Dendritic cell treated with granulocyte-macrophage colony-stimulating factor and Interleukin-4, amounts not matched to agents 40 ng/mL and 50 ng/mL, for 4 days (primary cell): Measurements from ENCODE around the gene ASB1.

Experiments used
- H3K27ac Mint-ChIP-seq: one replicate; pipeline ENCODE4 v1.8.0; 2022; ENCODE audit warnings: mild to moderate bottlenecking, mixed read lengths
- H3K27me3 Mint-ChIP-seq: one replicate; pipeline ENCODE4 v1.8.0; 2022; ENCODE audit warnings: mild to moderate bottlenecking, mixed read lengths
- H3K36me3 Mint-ChIP-seq: one replicate; pipeline ENCODE4 v1.8.0; 2022; ENCODE audit warnings: low read depth, mixed read lengths
- H3K4me1 Mint-ChIP-seq: one replicate; pipeline ENCODE4 v1.8.0; 2022; ENCODE audit warnings: low read depth, mixed read lengths
- H3K4me3 Mint-ChIP-seq: one replicate; pipeline ENCODE4 v1.8.0; 2022; ENCODE audit warnings: mild to moderate bottlenecking, moderate library complexity, mixed read lengths
- H3K9me3 Mint-ChIP-seq: one replicate; pipeline ENCODE4 v1.8.0; 2022; ENCODE audit warnings: mixed read lengths
- intact Hi-C: fragments of 100-400 bp; cut with micrococcal nuclease; formaldehyde crosslinking; loops from one replicate; pipeline ENCODE4 v1.15.0; 2022

Gene ASB1

DNA sequence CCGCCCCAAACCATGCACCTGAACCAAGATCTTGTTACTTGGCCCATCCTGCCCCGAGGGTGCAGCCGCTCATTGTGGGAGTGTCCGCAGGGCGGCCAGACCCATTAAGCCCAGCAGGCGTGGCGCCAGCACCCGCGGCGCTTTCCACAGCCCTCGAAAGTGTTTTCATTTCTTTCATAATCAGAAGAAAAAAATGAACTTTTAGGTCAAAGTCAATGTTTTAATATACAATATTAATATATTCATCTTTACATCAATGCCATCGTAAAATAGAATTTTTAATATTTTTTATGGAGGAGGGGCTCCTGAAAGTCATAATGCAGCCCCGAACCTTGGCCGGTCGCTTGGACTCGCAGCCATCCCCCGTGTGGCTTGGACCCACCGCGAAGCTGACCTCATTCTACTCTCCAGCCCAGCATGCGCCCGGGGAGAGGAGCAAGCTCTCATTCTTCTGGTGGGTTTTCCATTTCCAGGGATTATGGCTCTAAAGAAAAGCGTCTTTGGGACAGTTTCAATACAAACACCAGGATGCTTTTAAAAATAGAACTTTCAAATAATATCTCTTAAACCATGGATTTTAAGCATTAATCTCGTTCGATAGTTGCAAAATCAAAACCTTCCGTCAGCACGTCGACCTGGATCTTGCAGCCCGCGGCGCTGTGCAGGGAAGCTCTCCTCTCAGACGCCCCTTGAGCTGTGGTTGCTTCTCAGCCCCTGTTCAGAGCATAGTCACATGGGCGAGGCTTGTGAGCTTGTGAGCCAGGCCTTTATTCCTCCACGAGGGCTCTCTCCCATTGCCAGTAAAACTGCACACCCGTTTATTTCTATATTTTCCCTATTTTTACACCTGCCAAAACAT, 17.2 kb upstream of the ASB1 start:
- H3K4me3 Mint-ChIP-seq = no peak overlapping the region
- H3K4me1 Mint-ChIP-seq = peaks cover 1% of the 10 kb centered on the region
- H3K36me3 Mint-ChIP-seq = no peaks in the 10 kb centered on the region
- intact Hi-C loops = no loop called here
- H3K27me3 Mint-ChIP-seq = no peaks in the 10 kb centered on the region
- no peaks in the 10 kb centered on the region for H3K9me3 Mint-ChIP-seq
- H3K27ac Mint-ChIP-seq = no peak overlapping the region

DNA sequence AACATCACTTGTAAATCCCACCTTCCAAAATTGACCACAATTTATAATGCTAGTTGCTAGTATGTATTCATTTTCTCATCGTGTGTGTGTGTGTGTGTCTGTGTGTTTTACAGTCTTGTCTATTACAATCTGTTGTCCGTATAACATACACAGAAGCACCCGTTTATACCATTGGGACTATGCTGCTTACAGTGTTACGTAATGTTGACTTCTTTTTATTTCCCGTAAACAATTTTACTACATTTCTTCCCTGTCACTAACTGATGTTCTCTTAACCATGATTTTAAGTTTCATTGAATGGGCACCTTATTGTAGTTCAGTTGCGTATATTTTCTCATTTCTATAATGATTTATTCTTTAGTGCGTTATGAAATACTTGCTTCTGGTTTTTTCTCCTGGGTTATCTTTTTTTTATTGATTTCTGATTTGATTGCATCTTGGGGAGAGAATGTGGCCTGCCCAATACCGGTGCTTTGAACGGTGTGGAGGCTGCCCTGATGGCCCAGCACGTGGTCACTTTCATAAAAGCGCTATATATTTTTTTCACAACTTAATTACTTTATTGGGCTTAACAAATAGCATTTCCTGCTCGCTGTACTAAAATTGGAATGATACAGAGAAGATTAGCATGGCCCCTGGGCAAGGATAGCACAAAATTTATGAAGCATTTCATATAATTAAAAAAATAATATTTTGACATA, 14.5 kb upstream of the ASB1 start:
- H3K27ac Mint-ChIP-seq = no peak overlapping the region

DNA sequence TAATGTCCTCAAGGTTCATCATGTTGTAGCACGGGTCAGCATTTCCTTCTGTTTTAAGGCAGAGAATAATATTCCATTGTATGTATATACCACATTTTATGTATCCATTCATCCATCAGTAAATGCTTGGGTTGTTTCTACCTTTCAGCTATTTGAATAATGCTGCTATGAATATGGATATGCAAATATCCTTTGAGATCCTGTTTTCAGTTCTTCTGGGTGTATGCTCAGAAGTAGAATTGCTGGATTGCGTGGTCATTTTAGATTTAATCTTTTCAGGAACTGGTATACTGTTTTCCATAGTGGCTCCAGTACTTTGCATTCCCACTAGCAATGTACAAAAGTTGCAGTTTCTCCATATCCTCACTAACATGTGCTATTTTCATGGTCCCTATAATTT, 13.4 kb upstream of the ASB1 start:
- Mint-ChIP-seq H3K27ac (no peak overlapping the region), H3K4me1 (no peaks in the 10 kb centered on the region), H3K36me3 (no peaks in the 10 kb centered on the region), H3K4me3 (no peak overlapping the region), H3K27me3 (no peaks in the 10 kb centered on the region), H3K9me3 (peaks cover 12% of the 10 kb centered on the region)
- intact Hi-C loops = no loop called here

More for the DNA sequence above, 14.5 kb upstream of the ASB1 start:
- H3K36me3 Mint-ChIP-seq = no peaks in the 10 kb centered on the region
- no peaks in the 10 kb centered on the region for H3K27me3 Mint-ChIP-seq
- intact Hi-C loops = no loop called here
- H3K9me3 Mint-ChIP-seq = peaks cover 12% of the 10 kb centered on the region
- H3K4me1 Mint-ChIP-seq = no peaks in the 10 kb centered on the region
- H3K4me3 Mint-ChIP-seq = no peak overlapping the region

DNA sequence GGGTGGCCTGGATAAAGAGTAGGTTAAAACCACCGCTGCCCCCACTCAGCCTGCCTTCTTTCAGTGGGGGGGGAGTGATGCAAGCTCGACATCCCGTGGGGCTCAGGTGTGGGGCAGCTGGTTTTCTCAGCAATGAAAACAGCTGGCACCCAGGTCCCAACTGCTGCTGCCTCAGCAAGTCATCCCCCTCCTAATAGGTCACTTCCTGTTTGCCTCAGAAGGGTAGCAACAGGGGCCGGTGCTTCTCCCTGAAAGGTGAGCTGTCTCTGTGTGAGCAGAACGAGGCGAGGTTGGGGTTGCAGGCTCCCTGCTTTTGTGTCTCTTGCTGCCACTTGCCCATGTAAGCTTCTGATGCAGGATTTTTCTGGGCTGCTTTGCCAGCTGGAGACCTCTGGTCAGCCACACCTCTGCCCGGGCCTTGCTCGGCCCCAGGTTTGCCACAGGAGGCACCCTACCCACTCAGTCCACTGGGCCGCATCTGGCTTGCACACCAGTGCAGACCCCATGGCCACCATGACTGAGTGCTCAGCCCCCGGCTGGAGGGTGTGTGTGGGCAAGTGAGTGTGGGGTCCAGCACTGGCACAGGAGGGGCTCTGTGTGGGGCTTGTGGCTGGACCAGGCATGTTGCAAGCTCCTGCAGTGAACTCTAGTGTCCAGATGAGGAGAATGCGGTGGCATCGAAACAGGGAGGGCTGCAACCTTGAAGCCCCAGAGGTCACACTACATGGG, 11.5 kb upstream of the ASB1 start:
- H3K27ac Mint-ChIP-seq = no peak overlapping the region
- no peaks in the 10 kb centered on the region for H3K4me1 Mint-ChIP-seq
- no peak overlapping the region for H3K4me3 Mint-ChIP-seq
- H3K36me3 Mint-ChIP-seq = no peaks in the 10 kb centered on the region
- H3K9me3 Mint-ChIP-seq = peaks cover 12% of the 10 kb centered on the region
- intact Hi-C loops = no loop called here
- no peaks in the 10 kb centered on the region for H3K27me3 Mint-ChIP-seq

DNA sequence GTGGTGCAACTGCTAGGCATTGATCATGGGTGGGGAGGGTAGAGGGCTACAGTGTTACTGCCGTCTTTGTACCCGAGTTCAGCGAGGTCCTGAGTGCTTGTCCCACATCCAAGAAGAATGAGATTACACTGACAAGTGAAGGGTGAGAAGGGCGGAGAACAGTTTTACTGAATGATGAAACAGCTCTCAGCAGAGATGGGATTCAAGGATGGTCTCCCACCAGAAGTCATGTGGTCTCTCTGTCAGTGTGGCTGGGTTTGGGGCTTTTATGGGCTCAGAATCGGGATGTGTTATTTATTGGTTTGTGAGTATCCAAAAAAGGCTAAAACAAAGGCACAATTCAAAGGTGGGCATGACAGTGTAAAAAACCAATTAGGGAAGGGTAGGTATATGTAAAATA, 10.8 kb upstream of the ASB1 start:
- Mint-ChIP-seq H3K4me1 (no peaks in the 10 kb centered on the region), H3K27ac (no peak overlapping the region), H3K27me3 (no peaks in the 10 kb centered on the region), H3K9me3 (peaks cover 12% of the 10 kb centered on the region), H3K36me3 (no peaks in the 10 kb centered on the region), H3K4me3 (no peak overlapping the region)
- intact Hi-C loops = no loop called here

DNA sequence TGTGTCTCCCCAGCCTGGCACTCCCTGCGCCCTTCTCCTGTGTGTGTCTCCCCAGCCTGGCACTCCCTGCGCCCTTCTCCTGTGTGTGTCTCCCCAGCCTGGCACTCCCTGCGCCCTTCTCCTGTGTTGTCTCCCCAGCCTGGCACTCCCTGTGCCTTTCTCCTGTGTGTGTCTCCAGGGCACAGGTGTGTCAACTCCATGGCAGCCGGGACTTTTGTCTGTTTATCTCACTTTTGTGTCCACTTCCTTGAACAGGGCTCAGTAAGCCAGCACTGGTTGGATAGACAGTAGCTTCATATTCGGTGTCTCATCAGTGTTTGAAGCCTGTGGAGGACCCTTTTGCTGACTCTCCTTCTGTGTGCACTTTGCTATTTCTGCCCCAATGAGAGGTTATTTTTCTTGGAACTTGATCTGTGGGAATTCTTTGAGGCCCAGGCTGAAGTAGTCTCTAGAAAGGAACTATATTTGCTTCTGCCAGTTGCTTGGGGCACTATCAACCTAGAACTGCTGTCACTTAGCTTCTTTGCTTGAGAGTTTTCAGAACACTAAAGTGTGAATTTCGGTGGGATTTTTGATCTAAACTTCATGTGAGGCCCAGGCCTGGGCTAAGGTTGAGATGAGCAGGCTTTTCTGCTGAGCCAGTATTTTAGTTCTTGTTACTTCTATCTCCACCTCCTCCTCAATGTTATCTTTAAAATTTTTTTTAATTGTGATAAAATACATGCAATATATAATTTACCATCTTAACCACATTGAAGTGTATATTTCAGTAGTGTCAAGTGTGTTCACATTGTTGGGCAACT, 8.3 kb upstream of the ASB1 start:
- intact Hi-C loops = no loop called here
- H3K4me3 Mint-ChIP-seq = no peak overlapping the region
- H3K27ac Mint-ChIP-seq = no peak overlapping the region
- H3K4me1 Mint-ChIP-seq = no peaks in the 10 kb centered on the region
- peaks cover 5% of the 10 kb centered on the region for H3K27me3 Mint-ChIP-seq
- H3K9me3 Mint-ChIP-seq = peaks cover 12% of the 10 kb centered on the region
- no peaks in the 10 kb centered on the region for H3K36me3 Mint-ChIP-seq

DNA sequence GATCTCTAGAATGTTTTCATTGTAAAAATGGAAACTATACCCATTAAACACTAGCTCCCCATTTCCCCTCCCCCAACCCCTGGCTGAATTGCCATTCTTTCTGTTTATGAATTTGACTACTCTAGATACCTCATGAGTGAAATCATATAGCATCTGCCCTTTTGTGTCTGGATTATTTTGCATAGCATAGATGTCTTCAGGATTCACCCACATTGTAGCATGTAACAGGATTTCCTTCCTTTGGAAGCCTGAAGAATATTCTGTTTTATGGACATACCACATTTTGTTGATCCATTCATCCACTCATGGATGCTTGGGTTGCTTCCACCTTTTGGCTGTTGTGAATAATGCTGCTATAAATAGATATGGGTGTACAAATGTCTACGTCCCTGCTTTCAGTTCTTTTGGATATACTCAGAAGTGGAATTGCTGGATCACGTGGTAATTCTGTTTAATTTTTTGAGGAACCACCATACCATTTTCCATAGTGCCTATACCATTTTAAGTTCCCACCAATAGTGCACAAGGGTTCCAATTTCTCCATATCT, 7.7 kb upstream of the ASB1 start:
- no peaks in the 10 kb centered on the region for H3K36me3 Mint-ChIP-seq

DNA sequence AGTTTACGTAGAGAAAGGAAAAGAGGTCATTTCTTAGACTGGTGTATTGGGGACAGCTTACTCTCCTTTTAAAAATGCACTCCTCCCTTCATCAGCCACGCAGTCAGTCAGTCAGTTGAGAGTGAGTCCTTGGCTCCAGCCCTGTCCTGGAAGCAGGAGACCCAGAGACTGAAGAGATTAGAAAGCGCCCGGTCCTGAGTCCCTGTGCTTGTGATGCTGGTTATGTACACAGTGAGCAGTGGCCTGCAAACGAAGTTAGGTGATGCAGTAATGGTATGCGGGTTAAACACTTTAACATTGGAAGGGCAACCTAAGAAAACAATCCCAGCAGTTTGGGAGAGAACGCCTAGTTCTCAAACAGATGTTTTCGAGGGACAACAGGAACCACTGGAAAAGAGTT, 6.3 kb upstream of the ASB1 start:
- H3K27me3 Mint-ChIP-seq = peaks cover 5% of the 10 kb centered on the region
- H3K4me1 Mint-ChIP-seq = peaks cover 2% of the 10 kb centered on the region
- no peak overlapping the region for H3K27ac Mint-ChIP-seq
- H3K4me3 Mint-ChIP-seq = no peak overlapping the region
- no peaks in the 10 kb centered on the region for H3K36me3 Mint-ChIP-seq
- intact Hi-C loops = loop anchor here (10.0 kb wide), 1 partner anchor 46 kb away; no protein-coding TSS in a partner anchor
- H3K9me3 Mint-ChIP-seq = peaks cover 11% of the 10 kb centered on the region

More for the DNA sequence above, 7.7 kb upstream of the ASB1 start:
- H3K9me3 Mint-ChIP-seq = peaks cover 12% of the 10 kb centered on the region
- H3K4me3 Mint-ChIP-seq = no peak overlapping the region
- no peaks in the 10 kb centered on the region for H3K4me1 Mint-ChIP-seq
- H3K27me3 Mint-ChIP-seq = peaks cover 5% of the 10 kb centered on the region
- intact Hi-C loops = no loop called here
- no peak overlapping the region for H3K27ac Mint-ChIP-seq

DNA sequence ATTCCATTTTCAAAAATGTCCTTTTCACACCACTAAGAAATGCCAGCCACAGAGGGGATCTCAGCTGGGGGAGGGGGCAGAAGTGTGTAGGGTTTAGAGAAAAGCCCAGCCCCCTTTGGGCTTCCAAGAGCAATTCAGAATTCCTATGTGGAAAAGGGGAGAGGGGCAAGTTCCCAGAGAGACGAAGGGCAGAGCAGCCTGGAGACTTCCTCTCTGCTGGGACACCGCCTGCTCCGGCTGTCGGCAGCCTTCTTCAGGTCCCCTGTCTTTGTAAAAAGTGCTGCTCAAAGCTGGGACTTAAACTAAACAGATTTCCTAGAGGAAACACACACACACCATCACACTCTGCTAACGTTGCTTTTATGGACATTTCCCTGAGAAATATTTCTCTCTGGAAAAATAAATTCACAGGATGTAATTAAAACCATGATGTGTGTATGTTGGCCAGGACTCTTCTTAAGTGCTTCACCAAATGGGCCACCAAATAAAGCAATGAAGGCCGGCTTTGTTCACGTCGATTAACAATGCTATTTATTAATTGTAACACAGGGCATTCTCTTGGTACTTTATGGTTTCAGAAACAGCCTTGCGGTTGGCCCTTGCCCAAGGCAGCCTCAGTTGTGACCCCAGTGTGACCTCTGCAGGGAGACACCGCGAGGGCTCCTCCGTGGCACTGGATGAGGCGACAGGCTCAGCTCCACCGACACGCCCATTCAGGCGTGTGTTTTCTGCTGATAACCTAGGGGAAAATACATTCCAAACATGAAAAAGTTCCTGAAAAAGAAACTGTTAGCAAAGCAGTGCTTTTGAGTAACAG, 5.6 kb upstream of the ASB1 start:
- Mint-ChIP-seq H3K9me3 (peaks cover 4% of the 10 kb centered on the region), H3K27ac (no peak overlapping the region), H3K27me3 (peaks cover 6% of the 10 kb centered on the region), H3K36me3 (no peaks in the 10 kb centered on the region), H3K4me1 (peaks cover 8% of the 10 kb centered on the region), H3K4me3 (no peak overlapping the region)
- intact Hi-C loops = loop anchor here (10.0 kb wide), 1 partner anchor 46 kb away; no protein-coding TSS in a partner anchor

DNA sequence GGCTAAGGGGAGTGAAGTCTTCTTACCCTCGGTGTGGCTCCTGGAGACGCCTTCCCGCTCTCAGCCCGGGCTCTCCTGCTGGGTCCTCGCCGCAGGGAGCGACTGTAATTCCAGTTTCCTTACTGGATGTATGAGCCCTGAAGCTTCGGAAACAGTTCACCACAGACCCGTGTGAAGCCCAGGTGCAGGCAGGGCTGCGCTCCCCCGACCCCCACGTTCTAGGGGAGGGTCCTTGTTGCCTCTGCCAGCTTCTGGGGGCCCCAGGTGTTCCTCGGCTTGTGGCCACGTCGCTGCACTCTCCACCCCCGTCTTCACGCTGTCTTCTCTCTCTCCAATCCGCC, 5.1 kb upstream of the ASB1 start:
- peaks cover 11% of the 10 kb centered on the region for H3K4me1 Mint-ChIP-seq
- peaks cover 7% of the 10 kb centered on the region for H3K27me3 Mint-ChIP-seq
- intact Hi-C loops = loop anchor here (10.0 kb wide), 1 partner anchor 47 kb away; no protein-coding TSS in a partner anchor
- H3K4me3 Mint-ChIP-seq = no peak overlapping the region
- no peaks in the 10 kb centered on the region for H3K9me3 Mint-ChIP-seq
- H3K27ac Mint-ChIP-seq = no peak overlapping the region
- H3K36me3 Mint-ChIP-seq = no peaks in the 10 kb centered on the region

DNA sequence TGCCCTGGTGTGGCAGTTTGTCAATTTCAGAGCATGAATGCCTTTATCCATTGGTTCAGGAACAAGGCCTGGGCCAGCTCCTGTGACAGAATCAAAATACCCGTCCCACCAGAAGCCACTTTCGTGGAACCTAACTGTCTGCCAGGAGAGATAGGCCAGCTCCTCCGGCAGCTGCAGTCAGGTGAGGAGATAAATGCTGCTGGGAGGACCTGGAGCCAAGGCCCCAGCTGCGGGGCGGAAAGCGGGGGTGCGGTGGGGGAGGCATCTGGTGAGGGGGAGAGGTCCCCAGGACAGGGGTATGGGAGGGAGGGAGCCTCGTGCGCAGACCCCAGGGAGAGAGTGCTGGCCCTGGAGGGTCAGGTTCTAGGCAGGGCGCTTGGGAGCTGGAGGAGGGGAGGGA, 4.4 kb upstream of the ASB1 start:
- peaks cover 7% of the 10 kb centered on the region for H3K27me3 Mint-ChIP-seq
- intact Hi-C loops = loop anchor here (10.0 kb wide), 1 partner anchor 47 kb away; no protein-coding TSS in a partner anchor
- H3K27ac Mint-ChIP-seq = no peak overlapping the region
- H3K4me3 Mint-ChIP-seq = no peak overlapping the region
- H3K9me3 Mint-ChIP-seq = no peaks in the 10 kb centered on the region
- H3K4me1 Mint-ChIP-seq = peaks cover 12% of the 10 kb centered on the region
- peaks cover 5% of the 10 kb centered on the region for H3K36me3 Mint-ChIP-seq

DNA sequence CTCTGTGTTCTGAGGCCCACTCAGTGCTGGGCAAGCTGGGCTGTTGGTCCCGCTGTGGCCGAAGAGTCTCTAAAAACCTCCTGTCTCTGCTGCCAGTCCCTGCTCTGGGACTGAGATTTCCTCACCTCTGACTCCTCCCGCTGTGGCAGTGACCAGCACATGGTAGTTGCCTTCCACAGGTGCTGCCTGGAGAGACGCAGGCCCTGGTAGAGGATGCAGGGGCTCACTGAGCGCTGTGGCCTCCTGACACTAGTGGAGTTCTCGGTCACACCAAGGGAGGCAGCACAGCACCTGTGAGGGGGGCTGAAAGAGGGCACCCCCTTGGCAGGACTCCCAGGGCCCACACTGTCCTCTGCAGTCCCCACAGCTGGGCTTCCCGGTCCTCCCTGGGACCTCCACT, 3.8 kb upstream of the ASB1 start:
- Mint-ChIP-seq H3K27ac (no peak overlapping the region), H3K27me3 (peaks cover 7% of the 10 kb centered on the region), H3K9me3 (no peaks in the 10 kb centered on the region), H3K36me3 (peaks cover 9% of the 10 kb centered on the region), H3K4me1 (peaks cover 18% of the 10 kb centered on the region), H3K4me3 (no peak overlapping the region)
- intact Hi-C loops = loop anchor here (10.0 kb wide), 1 partner anchor 48 kb away; no protein-coding TSS in a partner anchor
